HepG2 (cell line): ENCODE measurements around the gene ABCA2.

ENCODE experiments used
- BHLHE40 ChIP-seq: IDR thresholded peaks from 2 replicates; pipeline ENCODE4 v1.6.1; 2011; ENCODE audit warnings: low read length, improper control_type of control experiment
- HDAC2 ChIP-seq: sonication (generic); formaldehyde crosslinking; IDR thresholded peaks from 2 replicates; pipeline ENCODE4 v1.4.0; 2020; ENCODE audit warnings: missing genetic modification reagents
- HMG20B ChIP-seq: conservative IDR thresholded peaks from 2 replicates; pipeline ENCODE4 v1.6.1; 2016; ENCODE audit warnings: missing genetic modification reagents, missing compliant biosample characterization
- MAFF ChIP-seq: IDR thresholded peaks from 2 replicates; pipeline ENCODE4 v1.6.1; 2011; ENCODE audit warnings: low read depth, low read length, improper control_type of control experiment
- NFE2L1 ChIP-seq: sonication (generic); formaldehyde crosslinking; IDR thresholded peaks from 2 replicates; pipeline ENCODE4 v1.4.0; 2020; ENCODE audit warnings: missing genetic modification reagents, mild to moderate bottlenecking, borderline replicate concordance
- RAD21 ChIP-seq: fragments of 450-650 bp; formaldehyde crosslinking; IDR thresholded peaks from 2 replicates; pipeline ENCODE4 v1.5.0; 2020; ENCODE audit warnings: mild to moderate bottlenecking
- SYNCRIP ChIP-seq: fragments of 200-400 bp; formaldehyde crosslinking; IDR thresholded peaks from 2 replicates; pipeline ENCODE4 v1.6.1; 2018; ENCODE audit warnings: mild to moderate bottlenecking, low read depth, low read length; ENCODE audit not compliant: insufficient read depth
- ZFP1 ChIP-seq: IDR thresholded peaks from 2 replicates; pipeline ENCODE4 v1.6.1; 2016
- ZNF232 ChIP-seq: sonication (generic); formaldehyde crosslinking; IDR thresholded peaks from 2 replicates; pipeline ENCODE4 v1.4.0; 2020; ENCODE audit warnings: missing genetic modification reagents, borderline replicate concordance
- TF ChIP-seq, protein P1 (sequence below): sonication (generic); formaldehyde crosslinking; IDR thresholded peaks from 2 replicates; pipeline ENCODE4 v1.5.0; 2020; ENCODE audit warnings: mild to moderate bottlenecking, missing genetic modification reagents, moderate library complexity
- TF ChIP-seq, protein P2 (sequence below): sonication (generic); formaldehyde crosslinking; IDR thresholded peaks from 2 replicates; pipeline ENCODE4 v1.4.0; 2020; ENCODE audit warnings: missing genetic modification reagents
- TF ChIP-seq, protein P3 (sequence below): IDR thresholded peaks from 2 replicates; pipeline ENCODE4 v1.6.1; 2012; ENCODE audit warnings: inconsistent platforms
- TF ChIP-seq, protein P4 (sequence below), 2 experiments: IDR thresholded peaks; 2 replicates each; pipeline ENCODE4 v1.6.1; 2011 to 2012; ENCODE audit warnings: low read length in 2 of 2, borderline replicate concordance in 1 of 2, low read depth in 1 of 2, mild to moderate bottlenecking in 1 of 2, moderate library complexity in 1 of 2

DNA sequence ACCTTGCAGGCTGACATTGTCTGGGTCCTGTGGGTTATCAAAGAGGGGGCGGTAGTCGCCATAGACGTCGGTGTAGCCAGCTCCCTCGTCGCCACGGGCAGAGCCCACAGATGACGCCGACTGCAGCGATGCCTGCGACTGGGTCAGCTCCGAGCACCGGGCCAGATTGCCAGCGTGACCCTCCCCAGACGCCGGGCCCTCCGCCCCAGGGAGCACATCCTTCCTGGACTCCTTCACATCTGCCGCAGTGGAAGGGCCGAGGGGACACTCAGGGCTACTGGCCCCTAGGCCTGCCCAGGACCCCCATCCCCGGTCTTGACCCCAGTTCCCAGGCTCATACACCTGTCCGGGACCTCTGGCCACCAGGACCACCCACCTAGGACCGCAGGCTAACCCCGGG is 13.9 kb downstream of the ABCA2 start:
- TF ChIP-seq RAD21 (CRISPR knock-in tag) = no peak
- no peak for TF ChIP-seq MAFF
- TF ChIP-seq, protein P1, sequence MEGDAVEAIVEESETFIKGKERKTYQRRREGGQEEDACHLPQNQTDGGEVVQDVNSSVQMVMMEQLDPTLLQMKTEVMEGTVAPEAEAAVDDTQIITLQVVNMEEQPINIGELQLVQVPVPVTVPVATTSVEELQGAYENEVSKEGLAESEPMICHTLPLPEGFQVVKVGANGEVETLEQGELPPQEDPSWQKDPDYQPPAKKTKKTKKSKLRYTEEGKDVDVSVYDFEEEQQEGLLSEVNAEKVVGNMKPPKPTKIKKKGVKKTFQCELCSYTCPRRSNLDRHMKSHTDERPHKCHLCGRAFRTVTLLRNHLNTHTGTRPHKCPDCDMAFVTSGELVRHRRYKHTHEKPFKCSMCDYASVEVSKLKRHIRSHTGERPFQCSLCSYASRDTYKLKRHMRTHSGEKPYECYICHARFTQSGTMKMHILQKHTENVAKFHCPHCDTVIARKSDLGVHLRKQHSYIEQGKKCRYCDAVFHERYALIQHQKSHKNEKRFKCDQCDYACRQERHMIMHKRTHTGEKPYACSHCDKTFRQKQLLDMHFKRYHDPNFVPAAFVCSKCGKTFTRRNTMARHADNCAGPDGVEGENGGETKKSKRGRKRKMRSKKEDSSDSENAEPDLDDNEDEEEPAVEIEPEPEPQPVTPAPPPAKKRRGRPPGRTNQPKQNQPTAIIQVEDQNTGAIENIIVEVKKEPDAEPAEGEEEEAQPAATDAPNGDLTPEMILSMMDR (CRISPR knock-in tag) = no peak
- no peak for TF ChIP-seq ZNF232 (CRISPR knock-in tag)
- TF ChIP-seq, protein P2, sequence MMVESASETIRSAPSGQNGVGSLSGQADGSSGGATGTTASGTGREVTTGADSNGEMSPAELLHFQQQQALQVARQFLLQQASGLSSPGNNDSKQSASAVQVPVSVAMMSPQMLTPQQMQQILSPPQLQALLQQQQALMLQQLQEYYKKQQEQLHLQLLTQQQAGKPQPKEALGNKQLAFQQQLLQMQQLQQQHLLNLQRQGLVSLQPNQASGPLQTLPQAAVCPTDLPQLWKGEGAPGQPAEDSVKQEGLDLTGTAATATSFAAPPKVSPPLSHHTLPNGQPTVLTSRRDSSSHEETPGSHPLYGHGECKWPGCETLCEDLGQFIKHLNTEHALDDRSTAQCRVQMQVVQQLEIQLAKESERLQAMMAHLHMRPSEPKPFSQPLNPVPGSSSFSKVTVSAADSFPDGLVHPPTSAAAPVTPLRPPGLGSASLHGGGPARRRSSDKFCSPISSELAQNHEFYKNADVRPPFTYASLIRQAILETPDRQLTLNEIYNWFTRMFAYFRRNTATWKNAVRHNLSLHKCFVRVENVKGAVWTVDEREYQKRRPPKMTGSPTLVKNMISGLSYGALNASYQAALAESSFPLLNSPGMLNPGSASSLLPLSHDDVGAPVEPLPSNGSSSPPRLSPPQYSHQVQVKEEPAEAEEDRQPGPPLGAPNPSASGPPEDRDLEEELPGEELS (CRISPR knock-in tag) = no peak
- TF ChIP-seq, protein P3, sequence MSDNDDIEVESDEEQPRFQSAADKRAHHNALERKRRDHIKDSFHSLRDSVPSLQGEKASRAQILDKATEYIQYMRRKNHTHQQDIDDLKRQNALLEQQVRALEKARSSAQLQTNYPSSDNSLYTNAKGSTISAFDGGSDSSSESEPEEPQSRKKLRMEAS = no peak
- TF ChIP-seq SYNCRIP = no peak
- no peak for TF ChIP-seq BHLHE40
- TF ChIP-seq HDAC2 (CRISPR knock-in tag) = no peak
- TF ChIP-seq, protein P4, sequence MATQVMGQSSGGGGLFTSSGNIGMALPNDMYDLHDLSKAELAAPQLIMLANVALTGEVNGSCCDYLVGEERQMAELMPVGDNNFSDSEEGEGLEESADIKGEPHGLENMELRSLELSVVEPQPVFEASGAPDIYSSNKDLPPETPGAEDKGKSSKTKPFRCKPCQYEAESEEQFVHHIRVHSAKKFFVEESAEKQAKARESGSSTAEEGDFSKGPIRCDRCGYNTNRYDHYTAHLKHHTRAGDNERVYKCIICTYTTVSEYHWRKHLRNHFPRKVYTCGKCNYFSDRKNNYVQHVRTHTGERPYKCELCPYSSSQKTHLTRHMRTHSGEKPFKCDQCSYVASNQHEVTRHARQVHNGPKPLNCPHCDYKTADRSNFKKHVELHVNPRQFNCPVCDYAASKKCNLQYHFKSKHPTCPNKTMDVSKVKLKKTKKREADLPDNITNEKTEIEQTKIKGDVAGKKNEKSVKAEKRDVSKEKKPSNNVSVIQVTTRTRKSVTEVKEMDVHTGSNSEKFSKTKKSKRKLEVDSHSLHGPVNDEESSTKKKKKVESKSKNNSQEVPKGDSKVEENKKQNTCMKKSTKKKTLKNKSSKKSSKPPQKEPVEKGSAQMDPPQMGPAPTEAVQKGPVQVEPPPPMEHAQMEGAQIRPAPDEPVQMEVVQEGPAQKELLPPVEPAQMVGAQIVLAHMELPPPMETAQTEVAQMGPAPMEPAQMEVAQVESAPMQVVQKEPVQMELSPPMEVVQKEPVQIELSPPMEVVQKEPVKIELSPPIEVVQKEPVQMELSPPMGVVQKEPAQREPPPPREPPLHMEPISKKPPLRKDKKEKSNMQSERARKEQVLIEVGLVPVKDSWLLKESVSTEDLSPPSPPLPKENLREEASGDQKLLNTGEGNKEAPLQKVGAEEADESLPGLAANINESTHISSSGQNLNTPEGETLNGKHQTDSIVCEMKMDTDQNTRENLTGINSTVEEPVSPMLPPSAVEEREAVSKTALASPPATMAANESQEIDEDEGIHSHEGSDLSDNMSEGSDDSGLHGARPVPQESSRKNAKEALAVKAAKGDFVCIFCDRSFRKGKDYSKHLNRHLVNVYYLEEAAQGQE (IDR thresholded peaks at IDR 0.05; ENCODE audit: borderline replicate concordance in 1 of 2, low read depth in 1 of 2, low read length in 2 of 2) = no peak
- no peak for TF ChIP-seq HMG20B (CRISPR knock-in tag)
- no peak for TF ChIP-seq NFE2L1 (CRISPR knock-in tag)
- TF ChIP-seq ZFP1 (CRISPR knock-in tag) = no peak
